H9 (cell line): Measurements from ENCODE around the gene CISD3. TPM values are rescaled to one million over a fixed set of nuclear protein-coding genes. Genes with fewer than 3 reads are reported as not detected.
A peak's percentile ranks its signal among the peaks of the same experiment; 100 is the strongest.

ENCODE experiments used
- DNase-seq: peaks from one replicate; pipeline ENCODE4 v3.0.0-alpha.2; 2017
- H2AFZ ChIP-seq: one replicate; pipeline ENCODE4 v1.6.1; 2013; ENCODE audit warnings: mild to moderate bottlenecking, low read length, control low read depth, moderate library complexity
- H2AK5ac ChIP-seq: 2 replicates; pipeline ENCODE4 v1.6.1; 2013; ENCODE audit warnings: low read length, control low read depth, mixed read lengths; ENCODE audit not compliant: insufficient read length
- H2BK120ac ChIP-seq: one replicate; pipeline ENCODE4 v1.6.1; 2013; ENCODE audit warnings: low read depth, mild to moderate bottlenecking, low read length, control low read depth, inconsistent platforms; ENCODE audit not compliant: poor library complexity, severe bottlenecking
- H2BK12ac ChIP-seq: 2 replicates; pipeline ENCODE4 v1.6.1; 2013; ENCODE audit warnings: low read length, control low read depth, mixed read lengths, low read depth; ENCODE audit not compliant: insufficient read length
- H2BK15ac ChIP-seq: 2 replicates; pipeline ENCODE4 v1.6.1; 2013; ENCODE audit warnings: low read depth, low read length, control low read depth
- H2BK20ac ChIP-seq: one replicate; pipeline ENCODE4 v1.6.1; 2013; ENCODE audit warnings: low read depth, mild to moderate bottlenecking, low read length, control low read depth, inconsistent platforms; ENCODE audit not compliant: poor library complexity, severe bottlenecking
- H2BK5ac ChIP-seq: 2 replicates; pipeline ENCODE4 v1.6.1; 2013; ENCODE audit warnings: low read length, control low read depth, mixed read lengths; ENCODE audit not compliant: insufficient read length
- H3K14ac ChIP-seq: 2 replicates; pipeline ENCODE4 v1.6.1; 2013; ENCODE audit warnings: low read length, control low read depth; ENCODE audit not compliant: insufficient read depth
- H3K18ac ChIP-seq: 2 replicates; pipeline ENCODE4 v1.6.1; 2013; ENCODE audit warnings: low read depth, mild to moderate bottlenecking, mixed read lengths, low read length, control low read depth; ENCODE audit not compliant: insufficient read length
- H3K23ac ChIP-seq: 2 replicates; pipeline ENCODE4 v1.6.1; 2013; ENCODE audit warnings: low read length, control low read depth, mixed read lengths, low read depth; ENCODE audit not compliant: insufficient read length
- H3K23me2 ChIP-seq: 2 replicates; pipeline ENCODE4 v1.6.1; 2013; ENCODE audit warnings: low read depth, mild to moderate bottlenecking, mixed read lengths, low read length, control low read depth; ENCODE audit not compliant: insufficient read length, poor library complexity, severe bottlenecking
- H3K27ac ChIP-seq: 2 replicates; pipeline ENCODE4 v1.5.1; 2013; ENCODE audit warnings: low read length, control low read depth, mixed read lengths, low read depth; ENCODE audit not compliant: insufficient read length
- H3K27me3 ChIP-seq: 2 replicates; pipeline ENCODE4 v1.6.1; 2013; ENCODE audit warnings: low read length, control low read depth, inconsistent platforms; ENCODE audit not compliant: insufficient read depth
- H3K4ac ChIP-seq: 2 replicates; pipeline ENCODE4 v1.6.1; 2013; ENCODE audit warnings: low read depth, mild to moderate bottlenecking, control low read depth, inconsistent platforms, low read length, moderate library complexity
- H3K4me1 ChIP-seq: 2 replicates; pipeline ENCODE4 v1.6.1; 2013; ENCODE audit warnings: low read length, control low read depth, inconsistent platforms; ENCODE audit not compliant: insufficient read depth
- H3K4me2 ChIP-seq: 2 replicates; pipeline ENCODE4 v1.6.1; 2013; ENCODE audit warnings: low read length, control low read depth, mixed read lengths; ENCODE audit not compliant: insufficient read length, insufficient read depth
- H3K56ac ChIP-seq: 2 replicates; pipeline ENCODE4 v1.6.1; 2013; ENCODE audit warnings: low read depth, mild to moderate bottlenecking, mixed read lengths, low read length, control low read depth; ENCODE audit not compliant: insufficient read length
- H3K79me1 ChIP-seq: 2 replicates; pipeline ENCODE4 v1.6.1; 2013; ENCODE audit warnings: low read depth, mild to moderate bottlenecking, moderate library complexity, low read length, control low read depth, inconsistent platforms; ENCODE audit not compliant: insufficient read depth, poor library complexity, severe bottlenecking
- H3K79me2 ChIP-seq: 2 replicates; pipeline ENCODE4 v1.6.1; 2013; ENCODE audit warnings: low read length, control low read depth, inconsistent platforms; ENCODE audit not compliant: insufficient read depth
- H3K9ac ChIP-seq: 2 replicates; pipeline ENCODE4 v1.6.1; 2013; ENCODE audit warnings: low read length, control low read depth, mixed read lengths; ENCODE audit not compliant: insufficient read length; ENCODE audit errors: extremely low read depth
- H3K9me3 ChIP-seq: one replicate; pipeline ENCODE4 v1.6.1; 2013; ENCODE audit warnings: low read depth, low read length, inconsistent platforms; ENCODE audit not compliant: control insufficient read depth
- H3T11ph ChIP-seq: one replicate; pipeline ENCODE4 v1.6.1; 2013; ENCODE audit warnings: mild to moderate bottlenecking, low read length, control low read depth, inconsistent platforms
- H4K20me1 ChIP-seq: one replicate; pipeline ENCODE4 v1.6.1; 2013; ENCODE audit not compliant: control insufficient read depth, insufficient read length, insufficient read depth
- H4K5ac ChIP-seq: 2 replicates; pipeline ENCODE4 v1.6.1; 2013; ENCODE audit warnings: low read depth, mild to moderate bottlenecking, mixed read lengths, low read length, control low read depth; ENCODE audit not compliant: insufficient read length
- H4K8ac ChIP-seq: replicated peaks from 2 replicates; pipeline ENCODE4 v1.6.1; 2013; ENCODE audit warnings: low read length, control low read depth, mixed read lengths, low read depth; ENCODE audit not compliant: insufficient read length
- H4K91ac ChIP-seq: 2 replicates; pipeline ENCODE4 v1.6.1; 2013; ENCODE audit warnings: low read depth, mild to moderate bottlenecking, moderate library complexity, mixed read lengths, low read length, control low read depth; ENCODE audit not compliant: insufficient read length
- H3K27ac Mint-ChIP-seq, 3 experiments: 2 replicates in 2 of 3; 3 replicates in 1 of 3; pipeline ENCODE4 v1.8.0; 2020 to 2021; ENCODE audit warnings: mixed read lengths in 3 of 3, mild to moderate bottlenecking in 1 of 3, moderate library complexity in 1 of 3
- H3K27me3 Mint-ChIP-seq: 2 replicates; pipeline ENCODE4 v1.8.0; 2021; ENCODE audit warnings: low read depth, mild to moderate bottlenecking, moderate library complexity, mixed read lengths
- H3K36me3 Mint-ChIP-seq, 3 experiments: 2 replicates in 2 of 3; 3 replicates in 1 of 3; pipeline ENCODE4 v1.8.0; 2020 to 2021; ENCODE audit warnings: low read depth in 3 of 3, mixed read lengths in 3 of 3; ENCODE audit not compliant: insufficient read depth in 1 of 3
- H3K4me1 Mint-ChIP-seq, 2 experiments: 2 replicates each; pipeline ENCODE4 v1.8.0; 2020; ENCODE audit warnings: mixed read lengths in 2 of 2
- H3K4me3 Mint-ChIP-seq, 2 experiments: 2 replicates in 1 of 2; 3 replicates in 1 of 2; pipeline ENCODE4 v1.8.0; 2020 to 2021; ENCODE audit warnings: mild to moderate bottlenecking in 2 of 2, mixed read lengths in 2 of 2, moderate library complexity in 1 of 2
- H3K9me3 Mint-ChIP-seq, 2 experiments: 2 replicates in 1 of 2; 3 replicates in 1 of 2; pipeline ENCODE4 v1.8.0; 2020; ENCODE audit warnings: mild to moderate bottlenecking in 2 of 2, mixed read lengths in 2 of 2, moderate library complexity in 1 of 2
- WGBS: extraction: QIAGEN DNeasy Blood & Tissue Kit; methylation state at CpG from one replicate; pipeline ENCODE4 v1.1.7; 2013; ENCODE audit warnings: missing lambda C conversion rate, low lambda C conversion rate, mixed read lengths; ENCODE audit not compliant: insufficient read length; ENCODE audit errors: extremely low coverage; 5-methylcytosine and 5-hydroxymethylcytosine counted together
- total RNA-seq: library from RNA; stranded (reverse); gene quantifications from 2 replicates; pipeline ENCODE4 v1.2.1, GENCODE V29; 2021
- TF ChIP-seq, protein P1 (sequence below): fragments of 200-600 bp; sonication (generic); conservative IDR thresholded peaks from 3 replicates; pipeline ENCODE4 v1.8.0; 2021; ENCODE audit warnings: antibody characterized with exemption, mild to moderate bottlenecking

CISD3 gene
- total RNA-seq, 1 experiment from 2014 or later: 10.7 TPM

DNA sequence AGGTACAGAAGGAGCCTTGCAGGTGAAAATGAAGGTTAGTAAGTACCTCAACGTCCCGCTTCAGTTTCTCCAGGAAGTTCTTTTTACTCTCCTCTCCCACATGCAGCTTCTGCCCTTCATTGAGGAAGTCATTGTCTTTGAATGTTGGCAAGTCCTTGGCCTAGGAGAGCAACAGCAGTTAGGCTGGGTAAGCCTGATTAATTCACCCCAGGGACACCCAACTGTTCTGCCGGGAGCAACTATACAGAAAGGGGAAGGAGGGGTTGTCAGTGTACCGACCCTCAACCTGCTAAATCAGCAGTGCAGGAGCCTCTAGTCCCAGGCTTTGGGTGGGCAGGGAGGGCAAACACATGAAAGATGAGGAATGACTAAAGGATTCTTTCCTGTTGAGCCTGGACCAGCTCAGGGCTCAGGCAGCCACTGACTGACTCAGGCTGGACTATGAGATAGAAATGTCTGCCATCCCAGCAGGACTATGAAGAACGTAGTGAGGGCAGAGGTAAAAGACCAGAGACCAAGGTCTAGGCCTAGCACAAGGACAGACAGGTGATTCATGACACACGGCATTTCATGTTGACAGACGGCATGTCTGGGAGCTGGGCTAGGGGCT is 47.6 kb downstream of the CISD3 start:
- no CpG with 5 or more reads among the region's 7 CpGs for WGBS
- H3K4ac ChIP-seq: no peak overlapping the region
- H2BK15ac ChIP-seq: no peak overlapping the region
- no peak overlapping the region for H3K9ac ChIP-seq
- H3K79me1 ChIP-seq: no peaks in the 10 kb centered on the region
- no peaks in the 10 kb centered on the region for H3K23me2 ChIP-seq
- TF ChIP-seq, protein P1, sequence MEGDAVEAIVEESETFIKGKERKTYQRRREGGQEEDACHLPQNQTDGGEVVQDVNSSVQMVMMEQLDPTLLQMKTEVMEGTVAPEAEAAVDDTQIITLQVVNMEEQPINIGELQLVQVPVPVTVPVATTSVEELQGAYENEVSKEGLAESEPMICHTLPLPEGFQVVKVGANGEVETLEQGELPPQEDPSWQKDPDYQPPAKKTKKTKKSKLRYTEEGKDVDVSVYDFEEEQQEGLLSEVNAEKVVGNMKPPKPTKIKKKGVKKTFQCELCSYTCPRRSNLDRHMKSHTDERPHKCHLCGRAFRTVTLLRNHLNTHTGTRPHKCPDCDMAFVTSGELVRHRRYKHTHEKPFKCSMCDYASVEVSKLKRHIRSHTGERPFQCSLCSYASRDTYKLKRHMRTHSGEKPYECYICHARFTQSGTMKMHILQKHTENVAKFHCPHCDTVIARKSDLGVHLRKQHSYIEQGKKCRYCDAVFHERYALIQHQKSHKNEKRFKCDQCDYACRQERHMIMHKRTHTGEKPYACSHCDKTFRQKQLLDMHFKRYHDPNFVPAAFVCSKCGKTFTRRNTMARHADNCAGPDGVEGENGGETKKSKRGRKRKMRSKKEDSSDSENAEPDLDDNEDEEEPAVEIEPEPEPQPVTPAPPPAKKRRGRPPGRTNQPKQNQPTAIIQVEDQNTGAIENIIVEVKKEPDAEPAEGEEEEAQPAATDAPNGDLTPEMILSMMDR: no peak
- Mint-ChIP-seq H3K27me3 (no peaks in the 10 kb centered on the region), H3K4me1 (no peaks in the 10 kb centered on the region), H3K36me3 (peaks cover 46 to 88% (median 69%) of the 10 kb centered on the region in 3 experiments), H3K9me3 (no peaks in the 10 kb centered on the region), H3K4me3 (no peak overlapping the region), H3K27ac (peak overlapping the region in 1 of 3 experiments; percentile 44; a peak in 1 of 7 replicates)
- no peaks in the 10 kb centered on the region for H3K9me3 ChIP-seq
- H2BK120ac ChIP-seq: no peak overlapping the region
- H4K20me1 ChIP-seq: no peaks in the 10 kb centered on the region
- no peaks in the 10 kb centered on the region for H3K27me3 ChIP-seq
- H3K14ac ChIP-seq: no peak overlapping the region
- no peak overlapping the region for H3K27ac ChIP-seq
- H2BK5ac ChIP-seq: no peak overlapping the region
- H3K4me2 ChIP-seq: no peak overlapping the region
- no peak overlapping the region for H3K56ac ChIP-seq
- no peak overlapping the region for H3K18ac ChIP-seq
- H3K23ac ChIP-seq: no peak overlapping the region
- H4K8ac ChIP-seq: no peak overlapping the region
- H2BK12ac ChIP-seq: no peak overlapping the region
- H4K91ac ChIP-seq: no peak overlapping the region
- H2AFZ ChIP-seq: no peak overlapping the region
- H2BK20ac ChIP-seq: no peak overlapping the region
- no peaks in the 10 kb centered on the region for H3K79me2 ChIP-seq
- H3T11ph ChIP-seq: no peak overlapping the region
- H2AK5ac ChIP-seq: no peak overlapping the region
- H4K5ac ChIP-seq: no peak overlapping the region
- H3K4me1 ChIP-seq: no peaks in the 10 kb centered on the region
- no peak for DNase-seq
